GM10248 (cell line): ENCODE measurements around the gene SOS2.

Experiments
- CTCF ChIA-PET: fragments of 300-600 bp; sonication (Branson Sonifier 250); formaldehyde crosslinking; extraction: SDS; loops from one replicate; lab custom pipeline; 2021; ENCODE audit warnings: antibody characterized with exemption; lab: Yijun Ruan, JAX
- POLR2A ChIA-PET: fragments of 350-650 bp; sonication (Branson Sonifier 250); formaldehyde crosslinking; extraction: SDS; loops from one replicate; lab custom pipeline; 2020; ENCODE audit warnings: antibody characterized with exemption; lab: Yijun Ruan, JAX
- DNase-seq: peaks from one replicate; pipeline ENCODE4 v3.0.0; 2012; ENCODE audit errors: extremely low spot score
- CTCF ChIP-seq: IDR thresholded peaks from 2 replicates; pipeline ENCODE4 v1.5.1; 2012; ENCODE audit warnings: mild to moderate bottlenecking, low read depth; ENCODE audit errors: extremely low read depth, missing control alignments, control extremely low read depth

Gene SOS2

GRCh38 chr14:50091240-50091913, 140.0 kb downstream of the SOS2 start:
- ChIA-PET CTCF (interaction anchor here (1.0 to 3.3 kb wide), 6 partner anchors 10 to 228 kb away, joined by 3 to 19 read pairs (median 5); no protein-coding TSS in a partner anchor), POLR2A (no interaction called here)
- TF ChIP-seq CTCF = no peak
- DNase-seq = no peak

- ChIA-PET POLR2A (no interaction called here), CTCF (interaction anchor here (0.9 to 4.6 kb wide), 6 partner anchors 8 to 236 kb away, joined by 3 to 27 read pairs (median 6); no protein-coding TSS in a partner anchor)
- no peak for DNase-seq
- no peak for TF ChIP-seq CTCF
Measured at GRCh38 chr14:50089208-50089607, 142.2 kb downstream of the SOS2 start.

- ChIA-PET POLR2A (no interaction called here), CTCF (interaction anchor here (1.3 to 4.6 kb wide), 8 partner anchors 8 to 235 kb away, joined by 4 to 27 read pairs (median 6); no protein-coding TSS in a partner anchor)
- TF ChIP-seq CTCF = no peak
- DNase-seq = no peak
Measured at GRCh38 chr14:50088731-50089130, 142.6 kb downstream of the SOS2 start.

- CTCF ChIA-PET = interaction anchor here (1.2 to 4.6 kb wide), 11 partner anchors 9 to 235 kb away, joined by 3 to 27 read pairs (median 5); no protein-coding TSS in a partner anchor
- no peak for TF ChIP-seq CTCF
- POLR2A ChIA-PET = no interaction called here
- no peak for DNase-seq
Measured at GRCh38 chr14:50088117-50088515, 143.3 kb downstream of the SOS2 start.

- no peak for TF ChIP-seq CTCF
- ChIA-PET CTCF (interaction anchor here (1.2 to 4.6 kb wide), 11 partner anchors 10 to 234 kb away, joined by 3 to 27 read pairs (median 5); no protein-coding TSS in a partner anchor), POLR2A (no interaction called here)
- peak; percentile 30 for DNase-seq
Measured at GRCh38 chr14:50087341-50088116, 143.8 kb downstream of the SOS2 start.

GRCh38 chr14:50086321-50086711, 145.1 kb downstream of the SOS2 start:
- no peak for DNase-seq
- ChIA-PET CTCF (interaction anchor here (1.1 to 4.6 kb wide), 6 partner anchors 11 to 225 kb away, joined by 4 to 27 read pairs (median 5); no protein-coding TSS in a partner anchor), POLR2A (interaction anchor here (1.5 kb wide), 1 partner anchor 48 kb away, joined by 5 read pairs; no protein-coding TSS in a partner anchor)
- TF ChIP-seq CTCF = no peak
